OCI-LY1 (cell line): Measurements from ENCODE around the gene GPRC5B.

ENCODE experiments used
- EZH2 ChIP-seq: fragments of 200-600 bp; sonication (generic), shearing (Covaris generic); IDR thresholded peaks from 2 replicates; pipeline ENCODE4 v1.8.0; 2017; ENCODE audit warnings: borderline replicate concordance, mixed run types, mild to moderate bottlenecking, antibody characterized with exemption, low read length, moderate library complexity, mixed read lengths
- TF ChIP-seq, protein P1 (sequence below): fragments of 200-600 bp; sonication (generic), shearing (Covaris generic); IDR thresholded peaks from 2 replicates; pipeline ENCODE4 v1.5.1; 2017; ENCODE audit warnings: mild to moderate bottlenecking, antibody characterized with exemption, low read length, moderate library complexity, mixed read lengths

DNA sequence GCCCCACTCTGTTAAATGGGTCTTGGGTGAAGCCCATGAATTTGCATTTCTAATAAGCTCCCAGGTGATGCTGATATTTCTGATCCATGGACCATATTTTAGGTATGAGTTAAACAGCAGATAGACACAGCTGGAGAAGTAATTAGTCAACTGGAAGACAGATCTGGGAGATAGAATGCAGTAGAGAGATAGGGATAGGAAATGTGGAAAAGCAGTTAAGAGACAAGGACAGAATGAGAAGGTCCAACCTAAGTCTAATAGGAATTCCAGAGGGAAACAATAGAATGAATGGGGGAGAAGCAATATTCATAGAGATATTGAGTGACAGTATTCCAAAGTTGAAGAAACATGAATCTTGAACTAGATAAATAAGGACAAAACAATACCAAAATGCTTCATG is 71.7 kb downstream of the GPRC5B start:
- TF ChIP-seq, protein P1, sequence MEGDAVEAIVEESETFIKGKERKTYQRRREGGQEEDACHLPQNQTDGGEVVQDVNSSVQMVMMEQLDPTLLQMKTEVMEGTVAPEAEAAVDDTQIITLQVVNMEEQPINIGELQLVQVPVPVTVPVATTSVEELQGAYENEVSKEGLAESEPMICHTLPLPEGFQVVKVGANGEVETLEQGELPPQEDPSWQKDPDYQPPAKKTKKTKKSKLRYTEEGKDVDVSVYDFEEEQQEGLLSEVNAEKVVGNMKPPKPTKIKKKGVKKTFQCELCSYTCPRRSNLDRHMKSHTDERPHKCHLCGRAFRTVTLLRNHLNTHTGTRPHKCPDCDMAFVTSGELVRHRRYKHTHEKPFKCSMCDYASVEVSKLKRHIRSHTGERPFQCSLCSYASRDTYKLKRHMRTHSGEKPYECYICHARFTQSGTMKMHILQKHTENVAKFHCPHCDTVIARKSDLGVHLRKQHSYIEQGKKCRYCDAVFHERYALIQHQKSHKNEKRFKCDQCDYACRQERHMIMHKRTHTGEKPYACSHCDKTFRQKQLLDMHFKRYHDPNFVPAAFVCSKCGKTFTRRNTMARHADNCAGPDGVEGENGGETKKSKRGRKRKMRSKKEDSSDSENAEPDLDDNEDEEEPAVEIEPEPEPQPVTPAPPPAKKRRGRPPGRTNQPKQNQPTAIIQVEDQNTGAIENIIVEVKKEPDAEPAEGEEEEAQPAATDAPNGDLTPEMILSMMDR, result no peak
- no peak for TF ChIP-seq EZH2
